H9 (cell line): ENCODE results near the gene GABRB2. TPM values are rescaled to one million over a fixed set of nuclear protein-coding genes. Genes with fewer than 3 reads are reported as not detected.

Experiments
- DNase-seq: peaks from one replicate; pipeline ENCODE4 v3.0.0-alpha.2; 2017
- H2AFZ ChIP-seq: one replicate; pipeline ENCODE4 v1.6.1; 2013; ENCODE audit warnings: mild to moderate bottlenecking, low read length, control low read depth, moderate library complexity
- H2AK5ac ChIP-seq: 2 replicates; pipeline ENCODE4 v1.6.1; 2013; ENCODE audit warnings: low read length, control low read depth, mixed read lengths; ENCODE audit not compliant: insufficient read length
- H2BK120ac ChIP-seq: one replicate; pipeline ENCODE4 v1.6.1; 2013; ENCODE audit warnings: low read depth, mild to moderate bottlenecking, low read length, control low read depth, inconsistent platforms; ENCODE audit not compliant: poor library complexity, severe bottlenecking
- H2BK12ac ChIP-seq: 2 replicates; pipeline ENCODE4 v1.6.1; 2013; ENCODE audit warnings: low read length, control low read depth, mixed read lengths, low read depth; ENCODE audit not compliant: insufficient read length
- H2BK15ac ChIP-seq: 2 replicates; pipeline ENCODE4 v1.6.1; 2013; ENCODE audit warnings: low read depth, low read length, control low read depth
- H2BK20ac ChIP-seq: one replicate; pipeline ENCODE4 v1.6.1; 2013; ENCODE audit warnings: low read depth, mild to moderate bottlenecking, low read length, control low read depth, inconsistent platforms; ENCODE audit not compliant: poor library complexity, severe bottlenecking
- H2BK5ac ChIP-seq: 2 replicates; pipeline ENCODE4 v1.6.1; 2013; ENCODE audit warnings: low read length, control low read depth, mixed read lengths; ENCODE audit not compliant: insufficient read length
- H3K14ac ChIP-seq: 2 replicates; pipeline ENCODE4 v1.6.1; 2013; ENCODE audit warnings: low read length, control low read depth; ENCODE audit not compliant: insufficient read depth
- H3K18ac ChIP-seq: 2 replicates; pipeline ENCODE4 v1.6.1; 2013; ENCODE audit warnings: low read depth, mild to moderate bottlenecking, mixed read lengths, low read length, control low read depth; ENCODE audit not compliant: insufficient read length
- H3K23ac ChIP-seq: 2 replicates; pipeline ENCODE4 v1.6.1; 2013; ENCODE audit warnings: low read length, control low read depth, mixed read lengths, low read depth; ENCODE audit not compliant: insufficient read length
- H3K23me2 ChIP-seq: 2 replicates; pipeline ENCODE4 v1.6.1; 2013; ENCODE audit warnings: low read depth, mild to moderate bottlenecking, mixed read lengths, low read length, control low read depth; ENCODE audit not compliant: insufficient read length, poor library complexity, severe bottlenecking
- H3K27ac ChIP-seq: 2 replicates; pipeline ENCODE4 v1.5.1; 2013; ENCODE audit warnings: low read length, control low read depth, mixed read lengths, low read depth; ENCODE audit not compliant: insufficient read length
- H3K27me3 ChIP-seq: 2 replicates; pipeline ENCODE4 v1.6.1; 2013; ENCODE audit warnings: low read length, control low read depth, inconsistent platforms; ENCODE audit not compliant: insufficient read depth
- H3K4ac ChIP-seq: 2 replicates; pipeline ENCODE4 v1.6.1; 2013; ENCODE audit warnings: low read depth, mild to moderate bottlenecking, control low read depth, inconsistent platforms, low read length, moderate library complexity
- H3K4me1 ChIP-seq: 2 replicates; pipeline ENCODE4 v1.6.1; 2013; ENCODE audit warnings: low read length, control low read depth, inconsistent platforms; ENCODE audit not compliant: insufficient read depth
- H3K4me2 ChIP-seq: 2 replicates; pipeline ENCODE4 v1.6.1; 2013; ENCODE audit warnings: low read length, control low read depth, mixed read lengths; ENCODE audit not compliant: insufficient read length, insufficient read depth
- H3K56ac ChIP-seq: 2 replicates; pipeline ENCODE4 v1.6.1; 2013; ENCODE audit warnings: low read depth, mild to moderate bottlenecking, mixed read lengths, low read length, control low read depth; ENCODE audit not compliant: insufficient read length
- H3K79me1 ChIP-seq: 2 replicates; pipeline ENCODE4 v1.6.1; 2013; ENCODE audit warnings: low read depth, mild to moderate bottlenecking, moderate library complexity, low read length, control low read depth, inconsistent platforms; ENCODE audit not compliant: insufficient read depth, poor library complexity, severe bottlenecking
- H3K79me2 ChIP-seq: 2 replicates; pipeline ENCODE4 v1.6.1; 2013; ENCODE audit warnings: low read length, control low read depth, inconsistent platforms; ENCODE audit not compliant: insufficient read depth
- H3K9ac ChIP-seq: 2 replicates; pipeline ENCODE4 v1.6.1; 2013; ENCODE audit warnings: low read length, control low read depth, mixed read lengths; ENCODE audit not compliant: insufficient read length; ENCODE audit errors: extremely low read depth
- H3K9me3 ChIP-seq: one replicate; pipeline ENCODE4 v1.6.1; 2013; ENCODE audit warnings: low read depth, low read length, inconsistent platforms; ENCODE audit not compliant: control insufficient read depth
- H3T11ph ChIP-seq: one replicate; pipeline ENCODE4 v1.6.1; 2013; ENCODE audit warnings: mild to moderate bottlenecking, low read length, control low read depth, inconsistent platforms
- H4K20me1 ChIP-seq: one replicate; pipeline ENCODE4 v1.6.1; 2013; ENCODE audit not compliant: control insufficient read depth, insufficient read length, insufficient read depth
- H4K5ac ChIP-seq: 2 replicates; pipeline ENCODE4 v1.6.1; 2013; ENCODE audit warnings: low read depth, mild to moderate bottlenecking, mixed read lengths, low read length, control low read depth; ENCODE audit not compliant: insufficient read length
- H4K8ac ChIP-seq: replicated peaks from 2 replicates; pipeline ENCODE4 v1.6.1; 2013; ENCODE audit warnings: low read length, control low read depth, mixed read lengths, low read depth; ENCODE audit not compliant: insufficient read length
- H4K91ac ChIP-seq: 2 replicates; pipeline ENCODE4 v1.6.1; 2013; ENCODE audit warnings: low read depth, mild to moderate bottlenecking, moderate library complexity, mixed read lengths, low read length, control low read depth; ENCODE audit not compliant: insufficient read length
- H3K27ac Mint-ChIP-seq, 3 experiments: 2 replicates in 2 of 3; 3 replicates in 1 of 3; pipeline ENCODE4 v1.8.0; 2020 to 2021; ENCODE audit warnings: mixed read lengths in 3 of 3, mild to moderate bottlenecking in 1 of 3, moderate library complexity in 1 of 3
- H3K27me3 Mint-ChIP-seq: 2 replicates; pipeline ENCODE4 v1.8.0; 2021; ENCODE audit warnings: low read depth, mild to moderate bottlenecking, moderate library complexity, mixed read lengths
- H3K36me3 Mint-ChIP-seq, 3 experiments: 2 replicates in 2 of 3; 3 replicates in 1 of 3; pipeline ENCODE4 v1.8.0; 2020 to 2021; ENCODE audit warnings: low read depth in 3 of 3, mixed read lengths in 3 of 3; ENCODE audit not compliant: insufficient read depth in 1 of 3
- H3K4me1 Mint-ChIP-seq, 2 experiments: 2 replicates each; pipeline ENCODE4 v1.8.0; 2020; ENCODE audit warnings: mixed read lengths in 2 of 2
- H3K4me3 Mint-ChIP-seq, 2 experiments: 2 replicates in 1 of 2; 3 replicates in 1 of 2; pipeline ENCODE4 v1.8.0; 2020 to 2021; ENCODE audit warnings: mild to moderate bottlenecking in 2 of 2, mixed read lengths in 2 of 2, moderate library complexity in 1 of 2
- H3K9me3 Mint-ChIP-seq, 2 experiments: 2 replicates in 1 of 2; 3 replicates in 1 of 2; pipeline ENCODE4 v1.8.0; 2020; ENCODE audit warnings: mild to moderate bottlenecking in 2 of 2, mixed read lengths in 2 of 2, moderate library complexity in 1 of 2
- WGBS: extraction: QIAGEN DNeasy Blood & Tissue Kit; methylation state at CpG from one replicate; pipeline ENCODE4 v1.1.7; 2013; ENCODE audit warnings: missing lambda C conversion rate, low lambda C conversion rate, mixed read lengths; ENCODE audit not compliant: insufficient read length; ENCODE audit errors: extremely low coverage; 5-methylcytosine and 5-hydroxymethylcytosine counted together
- total RNA-seq: library from RNA; stranded (reverse); gene quantifications from 2 replicates; pipeline ENCODE4 v1.2.1, GENCODE V29; 2021
- TF ChIP-seq, protein P1 (sequence below): fragments of 200-600 bp; sonication (generic); conservative IDR thresholded peaks from 3 replicates; pipeline ENCODE4 v1.8.0; 2021; ENCODE audit warnings: antibody characterized with exemption, mild to moderate bottlenecking

Gene GABRB2
- total RNA-seq, 1 experiment from 2014 or later: 0.20 TPM

DNA sequence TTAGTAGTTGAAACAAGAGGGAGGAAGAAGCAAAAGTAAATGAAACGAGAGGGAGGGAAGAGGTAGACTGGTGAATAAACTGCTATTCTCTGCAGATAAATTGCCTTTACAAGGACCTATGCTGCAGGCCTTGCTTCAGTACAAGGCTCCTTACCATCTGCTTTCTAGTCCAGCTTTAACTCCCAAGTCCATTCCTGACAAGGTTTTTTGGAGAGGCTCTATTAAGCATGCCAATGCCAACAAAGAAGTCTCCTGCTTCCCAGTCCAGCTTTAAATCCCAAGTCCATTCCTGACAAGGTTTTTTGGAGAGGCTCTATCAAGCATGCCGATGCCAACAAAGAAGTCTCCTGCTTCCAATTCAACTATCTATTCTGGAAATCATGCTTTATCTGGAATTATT is 244.9 kb downstream of the GABRB2 start:
- H3K9me3 Mint-ChIP-seq: peaks cover 0 to 6% of the 10 kb centered on the region in 2 experiments; a peak in 2 of 5 replicates
- no peak overlapping the region for H3K14ac ChIP-seq
- no peak overlapping the region for H2BK12ac ChIP-seq
- H3K23me2 ChIP-seq: no peaks in the 10 kb centered on the region
- H2BK15ac ChIP-seq: no peak overlapping the region
- H3K9ac ChIP-seq: no peak overlapping the region
- no peak overlapping the region for H2BK5ac ChIP-seq
- no CpG with 5 or more reads among the region's 2 CpGs for WGBS
- DNase-seq: no peak
- no peak overlapping the region for H4K91ac ChIP-seq
- H3K27me3 Mint-ChIP-seq: no peaks in the 10 kb centered on the region
- H3K79me1 ChIP-seq: no peaks in the 10 kb centered on the region
- H4K8ac ChIP-seq: no peak overlapping the region
- no peak overlapping the region for H2BK20ac ChIP-seq
- no peak overlapping the region for H3K23ac ChIP-seq
- TF ChIP-seq, protein P1, sequence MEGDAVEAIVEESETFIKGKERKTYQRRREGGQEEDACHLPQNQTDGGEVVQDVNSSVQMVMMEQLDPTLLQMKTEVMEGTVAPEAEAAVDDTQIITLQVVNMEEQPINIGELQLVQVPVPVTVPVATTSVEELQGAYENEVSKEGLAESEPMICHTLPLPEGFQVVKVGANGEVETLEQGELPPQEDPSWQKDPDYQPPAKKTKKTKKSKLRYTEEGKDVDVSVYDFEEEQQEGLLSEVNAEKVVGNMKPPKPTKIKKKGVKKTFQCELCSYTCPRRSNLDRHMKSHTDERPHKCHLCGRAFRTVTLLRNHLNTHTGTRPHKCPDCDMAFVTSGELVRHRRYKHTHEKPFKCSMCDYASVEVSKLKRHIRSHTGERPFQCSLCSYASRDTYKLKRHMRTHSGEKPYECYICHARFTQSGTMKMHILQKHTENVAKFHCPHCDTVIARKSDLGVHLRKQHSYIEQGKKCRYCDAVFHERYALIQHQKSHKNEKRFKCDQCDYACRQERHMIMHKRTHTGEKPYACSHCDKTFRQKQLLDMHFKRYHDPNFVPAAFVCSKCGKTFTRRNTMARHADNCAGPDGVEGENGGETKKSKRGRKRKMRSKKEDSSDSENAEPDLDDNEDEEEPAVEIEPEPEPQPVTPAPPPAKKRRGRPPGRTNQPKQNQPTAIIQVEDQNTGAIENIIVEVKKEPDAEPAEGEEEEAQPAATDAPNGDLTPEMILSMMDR: no peak
- no peak overlapping the region for H3K18ac ChIP-seq
- no peaks in the 10 kb centered on the region for H3K79me2 ChIP-seq
- H2AK5ac ChIP-seq: no peak overlapping the region
- H2BK120ac ChIP-seq: no peak overlapping the region
- no peaks in the 10 kb centered on the region for H3K4me1 Mint-ChIP-seq
- no peaks in the 10 kb centered on the region for H3K27me3 ChIP-seq
- no peaks in the 10 kb centered on the region for H3K4me1 ChIP-seq
- H3K4ac ChIP-seq: no peak overlapping the region
- no peaks in the 10 kb centered on the region for H3K36me3 Mint-ChIP-seq
- no peak overlapping the region for H3K27ac Mint-ChIP-seq
- H4K5ac ChIP-seq: no peak overlapping the region
- H4K20me1 ChIP-seq: no peaks in the 10 kb centered on the region
- H3K56ac ChIP-seq: no peak overlapping the region
- H3K9me3 ChIP-seq: no peaks in the 10 kb centered on the region
- H3K27ac ChIP-seq: no peak overlapping the region
- H3T11ph ChIP-seq: no peak overlapping the region
- no peak overlapping the region for H3K4me2 ChIP-seq
- no peak overlapping the region for H3K4me3 Mint-ChIP-seq
- H2AFZ ChIP-seq: no peak overlapping the region
